HG02943 (cell line): Measurements from ENCODE around the gene GPR68.
"Not testable (repeated sequence)": the region's sequence is repeated elsewhere in the genome, so short reads cannot be mapped to it uniquely, and the experiment has no call there.

Source experiments
- ATAC-seq: cut with Tn5 transposase; IDR thresholded peaks from one replicate; pipeline ENCODE4 v1.9.1; 2021; ENCODE audit warnings: mild to moderate bottlenecking, low read depth, moderate library complexity; ENCODE audit not compliant: unreplicated experiment

GPR68 gene

GRCh38 chr14:91202234-91202974 is 42.1 kb downstream of the GPR68 start:
- ATAC-seq, result no peak

DNA sequence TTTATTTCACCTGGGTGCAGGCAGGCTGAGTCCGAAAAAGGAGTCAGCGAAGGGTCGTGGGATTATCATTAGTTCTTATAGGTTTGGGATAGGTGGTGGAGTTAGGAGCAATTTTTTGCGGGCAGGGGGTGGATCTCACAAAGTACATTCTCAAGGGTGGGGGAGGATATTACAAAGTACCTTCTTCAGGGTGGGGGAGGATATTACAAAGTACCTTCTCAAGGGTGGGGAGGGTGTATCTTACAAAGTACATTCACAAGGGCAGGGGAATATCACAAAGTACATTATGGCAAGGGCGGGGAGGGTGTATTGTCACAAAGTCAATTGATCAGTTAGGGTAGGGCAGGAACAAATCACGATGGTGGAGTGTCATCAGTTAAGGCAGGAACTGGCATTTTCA is 43.7 kb downstream of the GPR68 start:
- not testable (repeated sequence) for ATAC-seq

DNA sequence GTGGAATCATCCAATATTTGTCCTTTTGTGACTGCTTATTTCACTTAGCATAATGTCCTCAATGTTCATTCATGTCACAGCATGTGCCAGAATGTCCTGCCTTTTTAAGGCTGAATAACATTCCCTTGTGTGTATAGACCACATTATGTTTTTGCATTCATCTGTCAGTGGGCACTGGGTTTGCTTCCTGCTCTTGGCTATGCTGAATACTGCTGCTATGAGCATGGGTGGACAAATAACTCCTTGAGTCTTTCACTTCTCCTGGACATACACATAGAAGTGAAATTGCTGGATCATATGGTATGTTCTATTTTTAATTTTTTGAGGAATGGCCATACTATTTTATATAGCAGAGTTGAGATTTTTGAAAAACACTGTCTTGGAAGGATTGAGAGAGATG is 46.9 kb downstream of the GPR68 start:
- ATAC-seq, result no peak

- ATAC-seq, result no peak
Measured at GRCh38 chr14:91195881-91196280, 48.6 kb downstream of the GPR68 start.

GRCh38 chr14:91193069-91193468 is 51.4 kb downstream of the GPR68 start:
- no peak for ATAC-seq

GRCh38 chr14:91190853-91191252 is 53.7 kb downstream of the GPR68 start:
- ATAC-seq, result no peak

GRCh38 chr14:91187271-91187670 is 57.2 kb downstream of the GPR68 start:
- no peak for ATAC-seq

DNA sequence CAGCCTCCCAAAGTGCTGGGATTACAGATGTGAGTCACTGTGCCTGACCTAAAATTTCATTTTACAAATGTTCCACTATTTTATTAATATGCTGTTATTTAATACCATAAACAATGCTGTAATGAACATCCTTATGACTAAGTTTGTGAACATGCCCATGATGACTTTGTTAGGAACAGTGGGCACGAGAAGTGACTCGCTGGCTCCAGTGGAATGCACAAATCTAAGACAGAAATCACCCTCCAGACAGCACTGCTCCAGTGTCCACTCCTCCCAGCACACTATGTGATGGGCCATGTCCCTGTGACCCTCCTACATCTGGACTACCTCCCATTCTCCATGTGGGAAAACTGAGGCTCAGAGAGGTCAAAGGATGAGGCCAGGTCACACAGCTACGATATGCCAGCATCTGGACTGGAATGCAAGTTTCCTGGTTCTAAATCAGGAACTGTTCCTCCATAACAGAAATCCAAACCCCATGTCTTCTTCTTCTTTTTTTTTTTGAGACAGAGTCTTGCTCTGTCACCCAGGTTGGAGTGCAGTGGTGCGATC is 57.9 kb downstream of the GPR68 start:
- ATAC-seq, result no peak

DNA sequence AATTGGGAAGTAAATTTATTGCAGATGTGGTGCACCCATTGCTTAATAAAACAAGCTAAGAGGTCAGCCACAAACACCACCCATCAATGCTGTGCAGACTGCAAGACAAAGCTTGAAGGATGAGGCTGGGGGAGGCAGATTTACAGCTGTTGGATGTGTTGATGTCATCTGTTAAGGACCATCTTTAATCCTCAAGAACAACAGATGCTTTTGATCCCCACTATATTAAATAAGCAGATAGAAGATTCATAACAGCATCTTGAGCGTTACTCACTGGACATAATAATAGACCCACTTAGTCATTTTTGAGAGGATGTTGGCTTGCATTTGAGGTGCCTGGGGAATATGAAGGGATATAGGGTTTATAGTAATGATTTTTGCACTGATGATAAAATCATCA is 58.8 kb downstream of the GPR68 start:
- ATAC-seq, result no peak

DNA sequence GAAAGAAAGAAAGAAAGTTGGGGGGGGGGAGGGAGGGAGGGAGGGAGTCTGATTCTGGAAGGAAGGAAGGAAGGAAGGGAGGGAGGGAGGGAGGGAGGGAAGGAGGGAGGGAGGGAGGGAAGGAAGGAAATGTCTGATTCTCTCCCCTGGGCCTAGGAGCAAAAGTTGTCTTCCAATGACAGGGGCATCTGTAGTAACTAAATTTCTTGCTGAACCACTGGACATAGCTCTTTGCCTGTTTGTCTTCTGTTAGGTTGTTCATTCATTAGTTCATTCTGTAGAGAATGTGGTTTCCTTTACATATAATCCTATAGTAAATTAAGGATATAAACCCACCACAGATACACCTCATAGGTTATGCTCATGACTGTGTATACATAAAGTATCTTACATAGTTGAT is 59.9 kb downstream of the GPR68 start:
- ATAC-seq, result no peak

GRCh38 chr14:91182753-91183152 is 61.8 kb downstream of the GPR68 start:
- ATAC-seq, result not testable (repeated sequence)
